Spleen (tissue), 11 donors: Measurements from ENCODE around the gene STARD9. TPM values are rescaled to one million over a fixed set of nuclear protein-coding genes. Genes with fewer than 3 reads are reported as not detected.

ENCODE experiments used
- DNase-seq: peaks from one replicate; pipeline ENCODE4 v3.0.0-alpha.2; 2020
- H3K27ac ChIP-seq, 8 donors: fragments of 200-600 bp; sonication (generic) in 7 of 8; 1 replicate in 4 of 8; 2 replicates in 4 of 8; pipeline versions ENCODE4 v1.5.0 to v1.8.0; 2016 to 2021; ENCODE audit warnings: inconsistent platforms in 4 of 8, mild to moderate bottlenecking in 4 of 8, moderate library complexity in 1 of 8
- H3K27me3 ChIP-seq, 7 donors: fragments of 200-600 bp; sonication (generic) in 6 of 7; replicated peaks in 1 of 7; 1 replicate in 4 of 7; 2 replicates in 3 of 7; pipeline versions ENCODE4 v1.5.0 to v1.8.0; 2016 to 2021; ENCODE audit warnings: inconsistent platforms in 3 of 7, mild to moderate bottlenecking in 1 of 7
- H3K36me3 ChIP-seq, 6 donors: fragments of 200-600 bp; sonication (generic) in 5 of 6; 1 replicate in 4 of 6; 2 replicates in 2 of 6; pipeline versions ENCODE4 v1.5.0 to v1.8.0; 2016 to 2021; ENCODE audit warnings: inconsistent platforms in 2 of 6
- H3K4me1 ChIP-seq, 6 donors: fragments of 200-600 bp; sonication (generic) in 5 of 6; 1 replicate in 3 of 6; 2 replicates in 3 of 6; pipeline versions ENCODE4 v1.5.0 to v1.8.0; 2016 to 2021; ENCODE audit warnings: inconsistent platforms in 3 of 6
- H3K4me3 ChIP-seq, 8 donors: fragments of 200-600 bp; sonication (generic) in 7 of 8; 1 replicate in 4 of 8; 2 replicates in 4 of 8; pipeline versions ENCODE4 v1.5.0 to v1.8.0; 2016 to 2021; ENCODE audit warnings: inconsistent platforms in 4 of 8, mild to moderate bottlenecking in 4 of 8, moderate library complexity in 2 of 8
- H3K9me3 ChIP-seq, 8 donors: fragments of 200-600 bp; sonication (generic) in 7 of 8; 1 replicate in 4 of 8; 2 replicates in 4 of 8; pipeline versions ENCODE4 v1.5.0 to v1.8.0; 2016 to 2021; ENCODE audit warnings: inconsistent platforms in 4 of 8
- CTCF ChIP-seq, 11 experiments: fragments of 200-600 bp in 7 of 11; fragments of 450-650 bp in 4 of 11; sonication (generic) in 4 of 11; IDR thresholded peaks in 8 of 11; conservative IDR thresholded peaks in 3 of 11; 1 replicate in 7 of 11; 2 replicates in 4 of 11; pipeline versions ENCODE4 v1.4.0 to v1.8.0; 2016 to 2021; ENCODE audit warnings: antibody characterized with exemption in 11 of 11, inconsistent platforms in 4 of 11, mild to moderate bottlenecking in 1 of 11
- POLR2A ChIP-seq, 3 donors: fragments of 450-650 bp; IDR thresholded peaks; one replicate each; pipeline ENCODE4 v1.5.1; 2017; ENCODE audit warnings: antibody characterized with exemption in 3 of 3, mild to moderate bottlenecking in 1 of 3
- POLR2AphosphoS5 ChIP-seq, 3 donors: sonication (generic); formaldehyde crosslinking; IDR thresholded peaks; one replicate each; pipeline ENCODE4 v1.5.1; 2017; ENCODE audit warnings: antibody characterized with exemption in 3 of 3
- WGBS, 5 donors: extraction: QIAGEN DNeasy Blood & Tissue Kit in 3 of 5; methylation state at CpG; one replicate each; pipeline versions ENCODE4 v1.1.5 to v1.1.7; 2013 to 2018; 5-methylcytosine and 5-hydroxymethylcytosine counted together
- intact Hi-C: fragments of 100-400 bp; cut with DNase I; formaldehyde crosslinking; loops from one replicate; pipeline ENCODE4 v1.15.0; 2023; ENCODE audit warnings: low total_unique reads
- polyA plus RNA-seq, 3 donors: library from polyadenylated mRNA; stranded (reverse); fragments of 200-250 nt; gene quantifications; one replicate each; pipeline ENCODE4 v1.2.1, GENCODE V29; 2013
- total RNA-seq, 7 donors: library from RNA; depleted of rRNA in 3 of 7; stranded (reverse); fragments of >200 nt in 3 of 7; fragmentation: NEBNext Ultra II Directional in 4 of 7; extraction: Animal tissue kit (Norgen Biotek cat#: 25700) in 4 of 7; gene quantifications; one replicate each; pipeline versions ENCODE4 v1.1.0 to v1.2.1, GENCODE V29; 2016 to 2021
- donor health status: healthy with polysubstance abuse.
- donor health status: DM: no; HTN: no; CAD: no; lungs with moderate emphysema.
- donor health status: DM: no; HTN: no; CAD: no.
- donor health status: Bipolar disorder and iron deficiency.
- donor health status: healthy.
- donor health status: DM: no; HTN: no; CAD: no.
- donor health status: DM: yes; HTN: yes; CAD: no.

The STARD9 gene
- total and polyA plus RNA-seq, 10 donors, result 0.97 to 30.8 (median 21.6) TPM

GRCh38 chr15:42590619-42591237 lies 15.3 kb downstream of the STARD9 start:
- TF ChIP-seq POLR2A (IDR thresholded peaks at IDR 0.05), result no peak
- TF ChIP-seq CTCF (IDR thresholded peaks at IDR 0.05 in 8 of 11, conservative IDR thresholded peaks at IDR 0.05 in 3 of 11), result no peak
- TF ChIP-seq POLR2AphosphoS5 (IDR thresholded peaks at IDR 0.05), result no peak
- intact Hi-C loops, result no loop called here
- peaks cover 0 to 10% (median 0%) of the 10 kb centered on the region in 6 donors for H3K4me1 ChIP-seq
- no peaks in the 10 kb centered on the region for H3K9me3 ChIP-seq
- no peak overlapping the region for H3K4me3 ChIP-seq
- 88 to 95% (median 92%) methylated on average over 5 of the region's 5 CpGs for WGBS, 5 donors
- no peaks in the 10 kb centered on the region for H3K27me3 ChIP-seq
- H3K27ac ChIP-seq, result peak overlapping the region in 2 of 8 donors; percentile 10 to 20
- peaks cover 0 to 8% (median 0%) of the 10 kb centered on the region in 6 donors for H3K36me3 ChIP-seq
- no peak for DNase-seq

- no peak for DNase-seq
- TF ChIP-seq POLR2AphosphoS5 (IDR thresholded peaks at IDR 0.05) (no peak), POLR2A (IDR thresholded peaks at IDR 0.05) (no peak), CTCF (IDR thresholded peaks at IDR 0.05 in 8 of 11, conservative IDR thresholded peaks at IDR 0.05 in 3 of 11) (peak in 6 of 11 experiments; percentile 10 to 39 (median 30))
- Histone ChIP-seq H3K4me1 (peaks cover 0 to 15% (median 0%) of the 10 kb centered on the region in 6 donors), H3K36me3 (peaks cover 0 to 2% (median 0%) of the 10 kb centered on the region in 6 donors), H3K9me3 (no peaks in the 10 kb centered on the region), H3K4me3 (no peak overlapping the region), H3K27me3 (no peaks in the 10 kb centered on the region), H3K27ac (peak overlapping the region in 2 of 8 donors; percentile 10 to 20)
- intact Hi-C loops, result no loop called here
- 77 to 88% (median 84%) methylated on average over 10 of the region's 10 CpGs for WGBS, 5 donors
Observed at GRCh38 chr15:42591238-42591934, 16.0 kb downstream of the STARD9 start.

- H3K4me3 ChIP-seq, result no peak overlapping the region
- intact Hi-C loops, result no loop called here
- no peak for DNase-seq
- no peaks in the 10 kb centered on the region for H3K9me3 ChIP-seq
- H3K27me3 ChIP-seq, result no peaks in the 10 kb centered on the region
- WGBS, 5 donors, result 87 to 100% (median 95%) methylated on average over 3 of the region's 3 CpGs
- peaks cover 0 to 15% (median 3%) of the 10 kb centered on the region in 6 donors for H3K4me1 ChIP-seq
- no peak overlapping the region for H3K27ac ChIP-seq
- TF ChIP-seq POLR2AphosphoS5 (IDR thresholded peaks at IDR 0.05) (no peak), POLR2A (IDR thresholded peaks at IDR 0.05) (no peak), CTCF (IDR thresholded peaks at IDR 0.05 in 8 of 11, conservative IDR thresholded peaks at IDR 0.05 in 3 of 11) (no peak)
- H3K36me3 ChIP-seq, result no peaks in the 10 kb centered on the region
Observed at GRCh38 chr15:42592716-42593115, 17.3 kb downstream of the STARD9 start.

- Histone ChIP-seq H3K9me3 (no peaks in the 10 kb centered on the region), H3K27ac (no peak overlapping the region), H3K27me3 (no peaks in the 10 kb centered on the region), H3K4me1 (peaks cover 0 to 15% (median 3%) of the 10 kb centered on the region in 6 donors), H3K36me3 (no peaks in the 10 kb centered on the region), H3K4me3 (no peak overlapping the region)
- DNase-seq, result no peak
- WGBS, 5 donors, result 92 to 96% (median 95%) methylated on average over 4 of the region's 4 CpGs
- intact Hi-C loops, result no loop called here
- TF ChIP-seq POLR2AphosphoS5 (IDR thresholded peaks at IDR 0.05) (no peak), CTCF (IDR thresholded peaks at IDR 0.05 in 8 of 11, conservative IDR thresholded peaks at IDR 0.05 in 3 of 11) (no peak), POLR2A (IDR thresholded peaks at IDR 0.05) (no peak)
Observed at GRCh38 chr15:42593143-42593542, 17.7 kb downstream of the STARD9 start.
